Erythroblast (primary cell): Measurements from ENCODE around the gene ZDHHC19.

Source experiments
- GATA1 ChIP-seq: IDR thresholded peaks from 2 replicates; pipeline ENCODE4 v1.6.1; 2011; ENCODE audit warnings: low read depth, mild to moderate bottlenecking, control low read depth, low read length, moderate library complexity
- POLR2A ChIP-seq: IDR thresholded peaks from 2 replicates; pipeline ENCODE4 v1.6.1; 2011; ENCODE audit warnings: mild to moderate bottlenecking, low read length

- TF ChIP-seq POLR2A (no peak), GATA1 (no peak)
Measured at GRCh38 chr3:196175722-196176121, 35.5 kb downstream of the ZDHHC19 start.
